ENCODE results near the gene EPN2.

DNA sequence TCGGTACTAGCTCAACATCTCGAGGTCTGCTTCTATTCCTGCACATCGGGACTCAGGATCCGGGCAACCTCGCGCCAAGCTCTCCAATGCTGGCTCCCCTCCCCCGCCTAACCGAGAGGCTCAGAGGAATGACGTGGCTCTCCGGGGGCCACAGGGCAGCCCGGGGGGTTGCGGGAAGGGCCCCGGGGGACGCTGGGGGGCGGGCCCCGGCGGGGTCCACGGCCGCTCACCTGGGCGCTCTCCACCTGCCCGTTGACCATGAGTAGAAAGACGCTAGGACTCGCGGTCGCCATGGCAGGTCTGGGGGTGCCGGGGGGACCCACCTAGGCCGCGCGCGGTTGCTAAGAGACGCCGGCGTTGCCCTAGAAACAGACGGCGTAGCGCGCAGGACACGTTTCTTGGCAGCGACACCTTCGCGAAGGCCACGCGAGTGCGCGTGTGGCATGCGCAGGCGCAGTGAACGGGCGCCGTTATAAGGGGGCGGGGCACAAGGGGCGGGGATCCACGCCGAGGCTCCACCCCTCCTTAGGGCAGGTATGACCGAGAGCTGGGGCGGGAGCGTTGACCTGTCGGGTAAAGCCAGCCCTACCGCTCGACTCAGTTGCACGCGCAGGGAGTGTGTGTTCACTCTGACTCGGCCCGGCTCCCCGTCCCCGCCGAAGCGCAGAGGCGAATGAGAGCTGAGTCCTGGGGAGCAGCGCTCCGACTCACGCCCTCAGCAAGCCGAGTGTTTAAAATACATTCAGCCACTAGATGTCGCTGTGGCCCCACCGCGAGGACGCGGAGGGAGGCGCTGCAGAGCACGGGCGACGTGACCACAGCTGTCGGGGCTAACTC is 125.3 kb downstream of the EPN2 start, which contains the start of gene B9D1:
- peak; percentile 40; the same call in 1 of the 2 replicates for TF ChIP-seq EGR1 (IDR thresholded peaks at IDR 0.05; ENCODE audit: low read depth)
- TF ChIP-seq, protein P1, sequence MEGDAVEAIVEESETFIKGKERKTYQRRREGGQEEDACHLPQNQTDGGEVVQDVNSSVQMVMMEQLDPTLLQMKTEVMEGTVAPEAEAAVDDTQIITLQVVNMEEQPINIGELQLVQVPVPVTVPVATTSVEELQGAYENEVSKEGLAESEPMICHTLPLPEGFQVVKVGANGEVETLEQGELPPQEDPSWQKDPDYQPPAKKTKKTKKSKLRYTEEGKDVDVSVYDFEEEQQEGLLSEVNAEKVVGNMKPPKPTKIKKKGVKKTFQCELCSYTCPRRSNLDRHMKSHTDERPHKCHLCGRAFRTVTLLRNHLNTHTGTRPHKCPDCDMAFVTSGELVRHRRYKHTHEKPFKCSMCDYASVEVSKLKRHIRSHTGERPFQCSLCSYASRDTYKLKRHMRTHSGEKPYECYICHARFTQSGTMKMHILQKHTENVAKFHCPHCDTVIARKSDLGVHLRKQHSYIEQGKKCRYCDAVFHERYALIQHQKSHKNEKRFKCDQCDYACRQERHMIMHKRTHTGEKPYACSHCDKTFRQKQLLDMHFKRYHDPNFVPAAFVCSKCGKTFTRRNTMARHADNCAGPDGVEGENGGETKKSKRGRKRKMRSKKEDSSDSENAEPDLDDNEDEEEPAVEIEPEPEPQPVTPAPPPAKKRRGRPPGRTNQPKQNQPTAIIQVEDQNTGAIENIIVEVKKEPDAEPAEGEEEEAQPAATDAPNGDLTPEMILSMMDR (IDR thresholded peaks at IDR 0.05 in 2 of 3, conservative IDR thresholded peaks at IDR 0.05 in 1 of 3; ENCODE audit: borderline replicate concordance in 1 of 3, insufficient read depth in 1 of 3, low read depth in 2 of 3, low read length in 2 of 3): peak; percentile 73 to 99 (median 92)
- no peak for TF ChIP-seq CEBPB (IDR thresholded peaks at IDR 0.05; ENCODE audit: low read depth)
- peak; percentile 0 for TF ChIP-seq POLR2A (IDR thresholded peaks at IDR 0.05; ENCODE audit: borderline replicate concordance, extremely low read depth, insufficient read depth, insufficient read length)
- no peak for TF ChIP-seq ELF1 (IDR thresholded peaks at IDR 0.05; ENCODE audit: borderline replicate concordance, low read depth)
- TF ChIP-seq POLR2AphosphoS5 (IDR thresholded peaks at IDR 0.05; ENCODE audit: low read depth, low read length): peak; percentile 64
- peak; percentile 54 for TF ChIP-seq YY1 (IDR thresholded peaks at IDR 0.05; ENCODE audit: extremely low read depth, insufficient replicate concordance, low read depth, low read length)
- TF ChIP-seq ZNF274 (IDR thresholded peaks at IDR 0.05; ENCODE audit: low read depth, low read length): no peak
- TF ChIP-seq, protein P2, sequence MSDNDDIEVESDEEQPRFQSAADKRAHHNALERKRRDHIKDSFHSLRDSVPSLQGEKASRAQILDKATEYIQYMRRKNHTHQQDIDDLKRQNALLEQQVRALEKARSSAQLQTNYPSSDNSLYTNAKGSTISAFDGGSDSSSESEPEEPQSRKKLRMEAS (IDR thresholded peaks at IDR 0.05): peak; percentile 88
- TF ChIP-seq, protein P3, sequence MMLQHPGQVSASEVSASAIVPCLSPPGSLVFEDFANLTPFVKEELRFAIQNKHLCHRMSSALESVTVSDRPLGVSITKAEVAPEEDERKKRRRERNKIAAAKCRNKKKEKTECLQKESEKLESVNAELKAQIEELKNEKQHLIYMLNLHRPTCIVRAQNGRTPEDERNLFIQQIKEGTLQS (IDR thresholded peaks at IDR 0.05): no peak
- TF ChIP-seq, protein P4, sequence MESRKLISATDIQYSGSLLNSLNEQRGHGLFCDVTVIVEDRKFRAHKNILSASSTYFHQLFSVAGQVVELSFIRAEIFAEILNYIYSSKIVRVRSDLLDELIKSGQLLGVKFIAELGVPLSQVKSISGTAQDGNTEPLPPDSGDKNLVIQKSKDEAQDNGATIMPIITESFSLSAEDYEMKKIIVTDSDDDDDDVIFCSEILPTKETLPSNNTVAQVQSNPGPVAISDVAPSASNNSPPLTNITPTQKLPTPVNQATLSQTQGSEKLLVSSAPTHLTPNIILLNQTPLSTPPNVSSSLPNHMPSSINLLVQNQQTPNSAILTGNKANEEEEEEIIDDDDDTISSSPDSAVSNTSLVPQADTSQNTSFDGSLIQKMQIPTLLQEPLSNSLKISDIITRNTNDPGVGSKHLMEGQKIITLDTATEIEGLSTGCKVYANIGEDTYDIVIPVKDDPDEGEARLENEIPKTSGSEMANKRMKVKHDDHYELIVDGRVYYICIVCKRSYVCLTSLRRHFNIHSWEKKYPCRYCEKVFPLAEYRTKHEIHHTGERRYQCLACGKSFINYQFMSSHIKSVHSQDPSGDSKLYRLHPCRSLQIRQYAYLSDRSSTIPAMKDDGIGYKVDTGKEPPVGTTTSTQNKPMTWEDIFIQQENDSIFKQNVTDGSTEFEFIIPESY (IDR thresholded peaks at IDR 0.05; ENCODE audit: extremely low read depth, insufficient replicate concordance, low read length): peak; percentile 11
- TF ChIP-seq SRF (IDR thresholded peaks at IDR 0.05; ENCODE audit: low read depth): no peak
- TF ChIP-seq EZH2phosphoT487 (IDR thresholded peaks at IDR 0.05; ENCODE audit: borderline replicate concordance): no peak
